DOHH2 (cell line): ENCODE data around the gene IFNL2.

Experiments used
- H3F3A ChIP-seq: fragments of 200-600 bp; sonication (generic), shearing (Covaris generic); 2 replicates; pipeline ENCODE4 v1.6.0; 2016; ENCODE audit warnings: antibody characterized with exemption, mild to moderate bottlenecking; ENCODE audit not compliant: control insufficient read depth, insufficient read depth
- H3K27ac ChIP-seq: fragments of 200-600 bp; sonication (generic); 2 replicates; pipeline ENCODE4 v1.5.1; 2014; ENCODE audit warnings: low read depth, mild to moderate bottlenecking, low read length, moderate library complexity
- H3K27me3 ChIP-seq: fragments of 200-600 bp; sonication (generic); 2 replicates; pipeline ENCODE4 v1.6.1; 2014; ENCODE audit warnings: mild to moderate bottlenecking, low read length, mixed read lengths; ENCODE audit not compliant: control insufficient read depth
- H3K36me3 ChIP-seq: fragments of 200-600 bp; sonication (generic); 2 replicates; pipeline ENCODE4 v1.6.1; 2014; ENCODE audit warnings: mild to moderate bottlenecking, low read length, moderate library complexity, mixed read lengths; ENCODE audit not compliant: control insufficient read depth
- H3K4me1 ChIP-seq: fragments of 200-600 bp; sonication (generic); 2 replicates; pipeline ENCODE4 v1.6.1; 2014; ENCODE audit warnings: mild to moderate bottlenecking, low read length, mixed read lengths; ENCODE audit not compliant: control insufficient read depth
- H3K4me2 ChIP-seq: fragments of 200-600 bp; sonication (generic); 2 replicates; pipeline ENCODE4 v1.6.0; 2014; ENCODE audit warnings: mild to moderate bottlenecking, low read length, moderate library complexity
- H3K4me3 ChIP-seq: fragments of 200-600 bp; sonication (generic); 2 replicates; pipeline ENCODE4 v1.5.1; 2014; ENCODE audit warnings: mild to moderate bottlenecking, low read length, mixed read lengths
- H3K79me2 ChIP-seq: fragments of 200-600 bp; sonication (generic); 2 replicates; pipeline ENCODE4 v1.6.1; 2014; ENCODE audit warnings: mild to moderate bottlenecking, low read length, mixed read lengths; ENCODE audit not compliant: control insufficient read depth
- H3K9me2 ChIP-seq: fragments of 200-600 bp; sonication (generic); replicated peaks from 2 replicates; pipeline ENCODE4 v1.6.1; 2014; ENCODE audit warnings: mild to moderate bottlenecking, low read length, mixed read lengths; ENCODE audit not compliant: control insufficient read depth
- H3K9me3 ChIP-seq: fragments of 200-600 bp; sonication (generic); 2 replicates; pipeline ENCODE4 v1.6.1; 2014; ENCODE audit warnings: antibody characterized with exemption, low read length, mixed read lengths; ENCODE audit not compliant: control insufficient read depth, insufficient read depth
- H4K20me1 ChIP-seq: fragments of 200-600 bp; sonication (generic); 2 replicates; pipeline ENCODE4 v1.6.0; 2014; ENCODE audit warnings: low read depth, mild to moderate bottlenecking, antibody characterized with exemption, low read length, moderate library complexity; ENCODE audit not compliant: control insufficient read depth, insufficient read depth
- EZH2phosphoT487 ChIP-seq: fragments of 200-600 bp; sonication (generic); IDR thresholded peaks from 2 replicates; pipeline ENCODE4 v1.6.1; 2017; ENCODE audit warnings: borderline replicate concordance, mild to moderate bottlenecking, antibody characterized with exemption, low read length, moderate library complexity, mixed read lengths
- TF ChIP-seq, protein P1 (sequence below): fragments of 200-600 bp; sonication (generic); IDR thresholded peaks from one replicate; pipeline ENCODE4 v1.5.1; 2014; ENCODE audit warnings: antibody characterized with exemption, mild to moderate bottlenecking, low read depth, low read length; ENCODE audit not compliant: poor library complexity, severe bottlenecking

IFNL2 gene

DNA sequence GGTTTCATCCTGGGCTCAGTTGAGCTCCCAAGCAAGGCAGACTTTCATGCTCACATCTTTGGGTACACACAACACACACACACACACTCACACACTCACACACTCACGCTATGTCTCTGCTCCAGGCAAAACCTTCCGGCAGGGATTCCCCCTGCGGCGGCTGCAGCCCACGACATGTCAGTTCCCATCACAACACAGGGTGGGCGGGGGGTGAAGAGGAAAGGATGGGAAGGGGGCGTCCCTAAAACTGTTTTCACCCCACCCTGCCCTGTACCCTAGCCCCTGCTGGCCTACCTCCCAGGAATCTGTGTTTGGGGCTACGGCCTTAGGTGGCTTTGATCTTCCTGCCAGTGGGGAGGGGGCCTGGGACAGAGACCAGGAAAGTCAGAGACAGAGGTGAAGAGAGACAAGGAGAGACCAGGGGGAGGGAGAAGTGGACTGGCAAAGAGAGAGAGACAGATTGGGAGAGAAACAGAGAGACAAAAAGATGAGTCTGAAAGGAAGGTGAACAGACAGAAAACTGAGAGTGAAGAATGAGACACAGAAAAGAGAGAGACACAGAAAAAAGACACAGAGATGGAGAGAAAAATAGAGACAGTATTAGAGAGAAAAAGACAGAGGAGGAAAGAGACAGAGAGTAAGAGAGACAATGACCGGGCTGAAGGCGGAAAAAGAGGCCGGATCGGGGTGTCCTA, 48.6 kb downstream of the IFNL2 start:
- Histone ChIP-seq H3K4me2 (no peak overlapping the region), H3F3A (no peaks in the 10 kb centered on the region), H3K9me2 (no peaks in the 10 kb centered on the region), H3K4me3 (no peak overlapping the region), H3K27ac (no peak overlapping the region), H3K36me3 (no peaks in the 10 kb centered on the region), H4K20me1 (no peaks in the 10 kb centered on the region), H3K27me3 (peaks cover 21% of the 10 kb centered on the region), H3K4me1 (no peaks in the 10 kb centered on the region; the same call in 1 of the 2 replicates), H3K9me3 (no peaks in the 10 kb centered on the region), H3K79me2 (no peaks in the 10 kb centered on the region)
- TF ChIP-seq, protein P1, sequence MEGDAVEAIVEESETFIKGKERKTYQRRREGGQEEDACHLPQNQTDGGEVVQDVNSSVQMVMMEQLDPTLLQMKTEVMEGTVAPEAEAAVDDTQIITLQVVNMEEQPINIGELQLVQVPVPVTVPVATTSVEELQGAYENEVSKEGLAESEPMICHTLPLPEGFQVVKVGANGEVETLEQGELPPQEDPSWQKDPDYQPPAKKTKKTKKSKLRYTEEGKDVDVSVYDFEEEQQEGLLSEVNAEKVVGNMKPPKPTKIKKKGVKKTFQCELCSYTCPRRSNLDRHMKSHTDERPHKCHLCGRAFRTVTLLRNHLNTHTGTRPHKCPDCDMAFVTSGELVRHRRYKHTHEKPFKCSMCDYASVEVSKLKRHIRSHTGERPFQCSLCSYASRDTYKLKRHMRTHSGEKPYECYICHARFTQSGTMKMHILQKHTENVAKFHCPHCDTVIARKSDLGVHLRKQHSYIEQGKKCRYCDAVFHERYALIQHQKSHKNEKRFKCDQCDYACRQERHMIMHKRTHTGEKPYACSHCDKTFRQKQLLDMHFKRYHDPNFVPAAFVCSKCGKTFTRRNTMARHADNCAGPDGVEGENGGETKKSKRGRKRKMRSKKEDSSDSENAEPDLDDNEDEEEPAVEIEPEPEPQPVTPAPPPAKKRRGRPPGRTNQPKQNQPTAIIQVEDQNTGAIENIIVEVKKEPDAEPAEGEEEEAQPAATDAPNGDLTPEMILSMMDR = no peak
- no peak for TF ChIP-seq EZH2phosphoT487

DNA sequence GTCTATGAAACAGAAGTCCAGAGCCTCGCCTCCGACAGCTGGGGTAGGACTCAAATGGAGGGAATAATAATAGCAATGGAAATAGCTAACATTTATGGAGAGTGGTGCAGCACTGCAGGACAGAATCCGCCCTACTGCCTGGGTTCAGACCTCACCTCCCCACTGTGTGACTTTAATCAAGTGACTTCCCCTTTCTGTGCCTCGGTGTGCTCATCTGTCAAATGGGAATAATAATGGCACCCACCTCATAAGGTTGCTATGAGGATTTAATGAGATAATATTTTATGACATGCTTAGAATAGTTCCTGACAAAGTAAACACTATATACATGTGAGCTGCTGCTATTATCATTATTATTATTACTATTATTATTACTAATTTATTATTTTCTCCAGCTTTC, 49.3 kb downstream of the IFNL2 start:
- no peaks in the 10 kb centered on the region for H3K9me2 ChIP-seq
- no peaks in the 10 kb centered on the region for H3K9me3 ChIP-seq
- H3K36me3 ChIP-seq = no peaks in the 10 kb centered on the region
- H3F3A ChIP-seq = no peaks in the 10 kb centered on the region
- no peaks in the 10 kb centered on the region for H4K20me1 ChIP-seq
- no peaks in the 10 kb centered on the region for H3K79me2 ChIP-seq
- no peak for TF ChIP-seq EZH2phosphoT487
- TF ChIP-seq, protein P1 = no peak
- no peak overlapping the region for H3K27ac ChIP-seq
- no peaks in the 10 kb centered on the region; the same call in 1 of the 2 replicates for H3K4me1 ChIP-seq
- peaks cover 21% of the 10 kb centered on the region for H3K27me3 ChIP-seq
- no peak overlapping the region for H3K4me3 ChIP-seq
- H3K4me2 ChIP-seq = no peak overlapping the region

DNA sequence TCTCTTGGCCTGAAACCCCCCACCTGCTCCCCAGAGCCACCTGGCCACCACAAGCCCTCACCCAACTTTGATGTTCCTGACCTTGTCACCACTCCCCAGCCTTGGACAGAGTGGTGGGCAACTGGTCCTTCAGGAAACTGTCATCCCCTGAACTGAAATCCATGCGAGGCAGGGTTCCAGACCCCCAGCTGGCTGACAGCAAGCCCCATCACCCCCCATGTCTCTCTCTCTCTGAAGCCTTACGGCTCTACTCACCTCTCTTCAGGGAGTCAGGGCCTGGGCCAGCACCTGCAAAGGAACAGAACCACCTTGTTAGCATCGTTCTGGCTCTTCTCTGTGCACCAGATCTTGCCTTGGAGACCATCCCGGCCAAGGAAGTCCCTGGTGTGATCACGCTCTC, 49.9 kb downstream of the IFNL2 start:
- H3K9me3 ChIP-seq = no peaks in the 10 kb centered on the region
- TF ChIP-seq, protein P1 = no peak
- TF ChIP-seq EZH2phosphoT487 = no peak
- no peaks in the 10 kb centered on the region for H3K36me3 ChIP-seq
- H3K4me2 ChIP-seq = no peak overlapping the region
- H3K79me2 ChIP-seq = no peaks in the 10 kb centered on the region
- H4K20me1 ChIP-seq = no peaks in the 10 kb centered on the region
- H3K27me3 ChIP-seq = peaks cover 21% of the 10 kb centered on the region
- no peak overlapping the region for H3K27ac ChIP-seq
- no peaks in the 10 kb centered on the region for H3F3A ChIP-seq
- no peaks in the 10 kb centered on the region for H3K9me2 ChIP-seq
- no peaks in the 10 kb centered on the region; the same call in 1 of the 2 replicates for H3K4me1 ChIP-seq
- no peak overlapping the region for H3K4me3 ChIP-seq

DNA sequence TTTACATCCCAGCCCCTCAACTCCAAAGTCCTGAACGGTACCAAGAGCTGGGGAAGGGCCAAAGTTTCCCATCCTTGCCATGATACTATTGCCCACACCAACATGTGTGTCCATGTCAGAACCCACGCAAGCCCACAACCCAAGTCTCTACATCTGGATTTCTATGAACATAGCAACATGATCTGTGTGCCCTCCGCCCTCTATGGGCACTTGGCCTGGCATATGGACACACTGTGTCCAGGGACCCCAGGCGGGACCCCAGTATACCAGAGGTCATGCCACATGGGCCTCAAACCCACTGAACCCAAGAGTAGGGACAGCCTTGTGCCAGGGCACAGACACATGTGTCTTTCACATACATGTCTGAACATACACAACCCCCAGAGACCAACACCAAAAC, 50.5 kb downstream of the IFNL2 start:
- H4K20me1 ChIP-seq = no peaks in the 10 kb centered on the region
- H3K9me2 ChIP-seq = no peaks in the 10 kb centered on the region
- H3K4me1 ChIP-seq = no peaks in the 10 kb centered on the region; the same call in 1 of the 2 replicates
- no peak overlapping the region for H3K27ac ChIP-seq
- H3K27me3 ChIP-seq = peaks cover 21% of the 10 kb centered on the region
- no peak for TF ChIP-seq EZH2phosphoT487
- TF ChIP-seq, protein P1 = no peak
- H3K36me3 ChIP-seq = no peaks in the 10 kb centered on the region
- no peaks in the 10 kb centered on the region for H3K9me3 ChIP-seq
- no peaks in the 10 kb centered on the region for H3K79me2 ChIP-seq
- H3K4me2 ChIP-seq = no peak overlapping the region
- H3F3A ChIP-seq = no peaks in the 10 kb centered on the region
- H3K4me3 ChIP-seq = no peak overlapping the region
